Liver (tissue), 9 donors: ENCODE results near the gene DDX19B. TPM values are rescaled to one million over a fixed set of nuclear protein-coding genes. Genes with fewer than 3 reads are reported as not detected.
"Not testable (repeated sequence)": the region's sequence is repeated elsewhere in the genome, so short reads cannot be mapped to it uniquely, and the experiment has no call there.

Experiments
- DNase-seq: peaks from one replicate; pipeline ENCODE4 v3.0.0-alpha.2; 2017; ENCODE audit warnings: low spot score
- H3K27ac ChIP-seq, 2 donors: one replicate each; pipeline ENCODE4 v1.7.0; 2013; ENCODE audit warnings: inconsistent platforms in 2 of 2, low read length in 2 of 2, control low read depth in 1 of 2, low read depth in 1 of 2, mild to moderate bottlenecking in 1 of 2
- H3K27me3 ChIP-seq, 4 donors: one replicate each; pipeline versions ENCODE4 v1.6.1 to v1.7.0; 2013; ENCODE audit warnings: low read length in 3 of 4, inconsistent platforms in 1 of 4, mild to moderate bottlenecking in 1 of 4, moderate library complexity in 1 of 4; ENCODE audit not compliant: control insufficient read depth in 4 of 4, insufficient read depth in 4 of 4
- H3K36me3 ChIP-seq, 4 donors: one replicate each; pipeline versions ENCODE4 v1.6.1 to v1.7.0; 2013; ENCODE audit warnings: low read length in 3 of 4, mild to moderate bottlenecking in 3 of 4, low read depth in 1 of 4, moderate library complexity in 1 of 4; ENCODE audit not compliant: control insufficient read depth in 4 of 4, insufficient read depth in 3 of 4
- H3K4me1 ChIP-seq, 4 donors: one replicate each; pipeline versions ENCODE4 v1.6.1 to v1.7.0; 2013; ENCODE audit warnings: low read length in 3 of 4, mild to moderate bottlenecking in 3 of 4, moderate library complexity in 1 of 4; ENCODE audit not compliant: control insufficient read depth in 4 of 4, insufficient read depth in 4 of 4
- H3K4me3 ChIP-seq, 3 donors: one replicate each; pipeline versions ENCODE4 v1.6.1 to v1.7.0; 2013; ENCODE audit warnings: low read length in 3 of 3, control low read depth in 1 of 3, low read depth in 1 of 3, mild to moderate bottlenecking in 1 of 3
- H3K9ac ChIP-seq, 2 donors: one replicate each; pipeline ENCODE4 v1.7.0; 2013; ENCODE audit warnings: low read length in 2 of 2, mild to moderate bottlenecking in 2 of 2, moderate library complexity in 2 of 2, control low read depth in 1 of 2, low read depth in 1 of 2
- H3K9me3 ChIP-seq, 4 donors: one replicate each; pipeline versions ENCODE4 v1.6.1 to v1.7.0; 2013; ENCODE audit warnings: low read length in 3 of 4; ENCODE audit not compliant: control insufficient read depth in 4 of 4
- ATF3 ChIP-seq: IDR thresholded peaks from 2 replicates; pipeline ENCODE4 v1.6.1; 2016; ENCODE audit warnings: antibody characterized with exemption
- FOXA1 ChIP-seq: IDR thresholded peaks from 2 replicates; pipeline ENCODE4 v1.6.1; 2016; ENCODE audit warnings: antibody characterized with exemption
- GABPA ChIP-seq, 2 donors: IDR thresholded peaks in 1 of 2; conservative IDR thresholded peaks in 1 of 2; 2 replicates each; pipeline ENCODE4 v1.6.1; 2016; ENCODE audit warnings: antibody characterized with exemption in 2 of 2, mild to moderate bottlenecking in 1 of 2, moderate library complexity in 1 of 2
- HNF4G ChIP-seq: IDR thresholded peaks from 2 replicates; pipeline ENCODE4 v1.6.1; 2016; ENCODE audit warnings: antibody characterized with exemption
- JUND ChIP-seq, 2 donors: IDR thresholded peaks; 2 replicates each; pipeline ENCODE4 v1.6.1; 2016; ENCODE audit warnings: antibody characterized with exemption in 2 of 2
- MAX ChIP-seq: IDR thresholded peaks from 2 replicates; pipeline ENCODE4 v1.6.1; 2016; ENCODE audit warnings: antibody characterized with exemption
- NR2F2 ChIP-seq: IDR thresholded peaks from 2 replicates; pipeline ENCODE4 v1.6.1; 2016; ENCODE audit warnings: antibody characterized with exemption
- RAD21 ChIP-seq, 2 donors: IDR thresholded peaks; 2 replicates each; pipeline ENCODE4 v1.6.1; 2016; ENCODE audit warnings: antibody characterized with exemption in 2 of 2, mild to moderate bottlenecking in 2 of 2
- REST ChIP-seq: IDR thresholded peaks from 2 replicates; pipeline ENCODE4 v1.6.1; 2016; ENCODE audit warnings: antibody characterized with exemption, mild to moderate bottlenecking
- RXRA ChIP-seq, 2 donors: IDR thresholded peaks; 2 replicates each; pipeline ENCODE4 v1.6.1; 2017 to 2018; ENCODE audit warnings: antibody characterized with exemption in 2 of 2, mild to moderate bottlenecking in 1 of 2
- SP1 ChIP-seq: IDR thresholded peaks from 2 replicates; pipeline ENCODE4 v1.6.1; 2018; ENCODE audit warnings: antibody characterized with exemption, mild to moderate bottlenecking
- TAF1 ChIP-seq: conservative IDR thresholded peaks from 2 replicates; pipeline ENCODE4 v1.6.1; 2016; ENCODE audit warnings: antibody characterized with exemption, mild to moderate bottlenecking
- YY1 ChIP-seq: IDR thresholded peaks from 2 replicates; pipeline ENCODE4 v1.6.1; 2016; ENCODE audit warnings: antibody characterized with exemption, mild to moderate bottlenecking
- WGBS: extraction: QIAGEN DNeasy Blood & Tissue Kit; methylation state at CpG from one replicate; pipeline ENCODE4 v1.1.7; 2013; 5-methylcytosine and 5-hydroxymethylcytosine counted together
- polyA plus RNA-seq, 2 donors: library from polyadenylated mRNA; stranded (reverse) in 1 of 2; unstranded in 1 of 2; fragments of 200-250 nt in 1 of 2; fragments of >200 nt in 1 of 2; fragmentation: Nextera tagmentation in 1 of 2; extraction: Ambion mirVana in 1 of 2; gene quantifications; one replicate each; pipeline versions ENCODE4 v1.2.1 to v1.2.3, GENCODE V29; 2013 to 2015
- total RNA-seq, 2 donors: library from RNA; depleted of rRNA; stranded (reverse); fragments of >200 nt; gene quantifications; one replicate each; pipeline ENCODE4 v1.2.3, GENCODE V29; 2014
- TF ChIP-seq, protein P1 (sequence below): IDR thresholded peaks from 2 replicates; pipeline ENCODE4 v1.6.1; 2016; ENCODE audit warnings: antibody characterized with exemption
- TF ChIP-seq, protein P2 (sequence below): fragments of 150-350 bp; IDR thresholded peaks from 2 replicates; pipeline ENCODE4 v1.5.1; 2017; ENCODE audit warnings: improper control_type of control experiment, low read depth, low read length; ENCODE audit not compliant: missing input control
- donor health status: healthy.
- donor health status: healthy.
- donor health status: healthy.
- donor health status: healthy.
- donor health status: healthy.

Gene DDX19B
- total and polyA plus RNA-seq, 4 donors = 11.3 to 21.4 (median 16.5) TPM

- Histone ChIP-seq H3K27me3 (no peaks in the 10 kb centered on the region), H3K9ac (no peak overlapping the region), H3K4me1 (peaks cover 0 to 6% (median 2%) of the 10 kb centered on the region in 4 donors), H3K4me3 (no peak overlapping the region), H3K9me3 (no peaks in the 10 kb centered on the region), H3K36me3 (no peaks in the 10 kb centered on the region), H3K27ac (no peak overlapping the region)
- no peak for DNase-seq
- TF ChIP-seq SP1 (no peak), YY1 (no peak), NR2F2 (no peak), ATF3 (no peak), FOXA1 (no peak), GABPA (IDR thresholded peaks at IDR 0.05 in 1 of 2, conservative IDR thresholded peaks at IDR 0.05 in 1 of 2) (no peak), MAX (no peak), HNF4G (no peak), TAF1 (no peak), JUND (IDR thresholded peaks at IDR 0.05) (no peak), REST (no peak), RXRA (IDR thresholded peaks at IDR 0.05) (no peak), RAD21 (IDR thresholded peaks at IDR 0.05) (no peak)
- TF ChIP-seq, protein P1, sequence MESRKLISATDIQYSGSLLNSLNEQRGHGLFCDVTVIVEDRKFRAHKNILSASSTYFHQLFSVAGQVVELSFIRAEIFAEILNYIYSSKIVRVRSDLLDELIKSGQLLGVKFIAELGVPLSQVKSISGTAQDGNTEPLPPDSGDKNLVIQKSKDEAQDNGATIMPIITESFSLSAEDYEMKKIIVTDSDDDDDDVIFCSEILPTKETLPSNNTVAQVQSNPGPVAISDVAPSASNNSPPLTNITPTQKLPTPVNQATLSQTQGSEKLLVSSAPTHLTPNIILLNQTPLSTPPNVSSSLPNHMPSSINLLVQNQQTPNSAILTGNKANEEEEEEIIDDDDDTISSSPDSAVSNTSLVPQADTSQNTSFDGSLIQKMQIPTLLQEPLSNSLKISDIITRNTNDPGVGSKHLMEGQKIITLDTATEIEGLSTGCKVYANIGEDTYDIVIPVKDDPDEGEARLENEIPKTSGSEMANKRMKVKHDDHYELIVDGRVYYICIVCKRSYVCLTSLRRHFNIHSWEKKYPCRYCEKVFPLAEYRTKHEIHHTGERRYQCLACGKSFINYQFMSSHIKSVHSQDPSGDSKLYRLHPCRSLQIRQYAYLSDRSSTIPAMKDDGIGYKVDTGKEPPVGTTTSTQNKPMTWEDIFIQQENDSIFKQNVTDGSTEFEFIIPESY = no peak
- TF ChIP-seq, protein P2, sequence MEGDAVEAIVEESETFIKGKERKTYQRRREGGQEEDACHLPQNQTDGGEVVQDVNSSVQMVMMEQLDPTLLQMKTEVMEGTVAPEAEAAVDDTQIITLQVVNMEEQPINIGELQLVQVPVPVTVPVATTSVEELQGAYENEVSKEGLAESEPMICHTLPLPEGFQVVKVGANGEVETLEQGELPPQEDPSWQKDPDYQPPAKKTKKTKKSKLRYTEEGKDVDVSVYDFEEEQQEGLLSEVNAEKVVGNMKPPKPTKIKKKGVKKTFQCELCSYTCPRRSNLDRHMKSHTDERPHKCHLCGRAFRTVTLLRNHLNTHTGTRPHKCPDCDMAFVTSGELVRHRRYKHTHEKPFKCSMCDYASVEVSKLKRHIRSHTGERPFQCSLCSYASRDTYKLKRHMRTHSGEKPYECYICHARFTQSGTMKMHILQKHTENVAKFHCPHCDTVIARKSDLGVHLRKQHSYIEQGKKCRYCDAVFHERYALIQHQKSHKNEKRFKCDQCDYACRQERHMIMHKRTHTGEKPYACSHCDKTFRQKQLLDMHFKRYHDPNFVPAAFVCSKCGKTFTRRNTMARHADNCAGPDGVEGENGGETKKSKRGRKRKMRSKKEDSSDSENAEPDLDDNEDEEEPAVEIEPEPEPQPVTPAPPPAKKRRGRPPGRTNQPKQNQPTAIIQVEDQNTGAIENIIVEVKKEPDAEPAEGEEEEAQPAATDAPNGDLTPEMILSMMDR = no peak
Measured at GRCh38 chr16:70290949-70291519, 8.0 kb upstream of the DDX19B start.

DNA sequence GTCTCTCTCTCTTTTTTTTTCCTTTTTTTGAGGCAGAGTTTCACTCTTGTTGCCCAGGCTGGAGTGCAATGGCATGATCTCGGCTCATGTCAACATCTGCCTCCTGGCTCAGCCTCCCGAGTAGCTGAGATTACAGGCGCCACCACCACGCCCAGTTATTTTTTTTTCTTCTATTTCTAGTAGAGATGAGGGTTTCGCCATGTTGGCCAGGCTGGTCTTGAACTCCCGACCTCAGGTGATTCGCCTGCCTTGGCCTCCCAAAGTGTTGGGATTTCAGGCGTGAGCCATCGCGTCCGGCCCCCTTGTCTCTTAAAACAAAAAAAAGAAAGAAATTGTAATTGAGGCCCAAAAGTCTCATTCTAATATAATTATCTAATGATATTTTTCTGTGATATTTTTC, 6.8 kb upstream of the DDX19B start:
- not testable (repeated sequence) for H3K9ac ChIP-seq, H3K4me3 ChIP-seq, H3K36me3 ChIP-seq, DNase-seq, H3K27ac ChIP-seq, H3K9me3 ChIP-seq, H3K27me3 ChIP-seq, H3K4me1 ChIP-seq
- 95% methylated on average over 11 of the region's 11 CpGs for WGBS
